ENCODE data around the gene PHF21A. TPM values are rescaled to one million over a fixed set of nuclear protein-coding genes. Genes with fewer than 3 reads are reported as not detected.
"Not testable (repeated sequence)": the region's sequence is repeated elsewhere in the genome, so short reads cannot be mapped to it uniquely, and the experiment has no call there.

PHF21A gene
- total RNA-seq, 4 donors from 2014 or later = 12.1 to 83.3 (median 29.3) TPM

GRCh38 chr11:45988921-45989320 lies 132.3 kb downstream of the PHF21A start:
- H3K27me3 ChIP-seq = no peaks in the 10 kb centered on the region
- no peaks in the 10 kb centered on the region for H3K9me3 ChIP-seq
- DNase-seq = no peak
- TF ChIP-seq POLR2A (IDR thresholded peaks at IDR 0.05) = no peak
- TF ChIP-seq, protein P1, sequence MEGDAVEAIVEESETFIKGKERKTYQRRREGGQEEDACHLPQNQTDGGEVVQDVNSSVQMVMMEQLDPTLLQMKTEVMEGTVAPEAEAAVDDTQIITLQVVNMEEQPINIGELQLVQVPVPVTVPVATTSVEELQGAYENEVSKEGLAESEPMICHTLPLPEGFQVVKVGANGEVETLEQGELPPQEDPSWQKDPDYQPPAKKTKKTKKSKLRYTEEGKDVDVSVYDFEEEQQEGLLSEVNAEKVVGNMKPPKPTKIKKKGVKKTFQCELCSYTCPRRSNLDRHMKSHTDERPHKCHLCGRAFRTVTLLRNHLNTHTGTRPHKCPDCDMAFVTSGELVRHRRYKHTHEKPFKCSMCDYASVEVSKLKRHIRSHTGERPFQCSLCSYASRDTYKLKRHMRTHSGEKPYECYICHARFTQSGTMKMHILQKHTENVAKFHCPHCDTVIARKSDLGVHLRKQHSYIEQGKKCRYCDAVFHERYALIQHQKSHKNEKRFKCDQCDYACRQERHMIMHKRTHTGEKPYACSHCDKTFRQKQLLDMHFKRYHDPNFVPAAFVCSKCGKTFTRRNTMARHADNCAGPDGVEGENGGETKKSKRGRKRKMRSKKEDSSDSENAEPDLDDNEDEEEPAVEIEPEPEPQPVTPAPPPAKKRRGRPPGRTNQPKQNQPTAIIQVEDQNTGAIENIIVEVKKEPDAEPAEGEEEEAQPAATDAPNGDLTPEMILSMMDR (IDR thresholded peaks at IDR 0.05) = no peak
- H3K36me3 ChIP-seq = no peaks in the 10 kb centered on the region
- H3K27ac ChIP-seq = no peak overlapping the region
- no peak overlapping the region for H3K4me3 ChIP-seq
- intact Hi-C loops (cut with DNase I; ENCODE audit: low total_unique reads) = no loop called here
- H3K4me1 ChIP-seq = peaks cover 3 to 11% of the 10 kb centered on the region in 2 donors

DNA sequence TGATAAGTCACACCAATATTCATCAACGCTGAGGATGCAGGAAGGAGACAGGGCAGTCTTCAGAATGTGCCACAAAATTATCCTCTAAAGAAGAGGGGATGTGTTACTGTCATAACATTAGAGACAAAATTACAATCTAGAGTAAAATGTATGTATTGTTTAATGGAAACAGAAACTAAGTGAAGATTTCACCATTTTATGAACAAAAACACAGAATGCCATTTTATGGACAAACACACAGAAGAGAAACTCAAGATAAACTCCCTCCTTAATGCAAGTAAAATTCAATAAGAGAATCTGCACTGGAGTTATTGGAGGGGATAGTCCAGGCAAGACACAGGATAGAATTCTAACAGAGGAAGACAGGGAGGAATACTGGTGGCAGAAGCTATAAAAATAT lies 136.0 kb downstream of the PHF21A start:
- Histone ChIP-seq H3K27me3 (no peaks in the 10 kb centered on the region), H3K27ac (no peak overlapping the region), H3K9me3 (no peaks in the 10 kb centered on the region), H3K4me3 (no peak overlapping the region), H3K4me1 (peaks cover 3 to 4% of the 10 kb centered on the region in 2 donors), H3K36me3 (no peaks in the 10 kb centered on the region)
- intact Hi-C loops (cut with DNase I; ENCODE audit: low total_unique reads) = no loop called here
- no peak for TF ChIP-seq POLR2A (IDR thresholded peaks at IDR 0.05)
- TF ChIP-seq, protein P1 (IDR thresholded peaks at IDR 0.05) = no peak
- DNase-seq = no peak

DNA sequence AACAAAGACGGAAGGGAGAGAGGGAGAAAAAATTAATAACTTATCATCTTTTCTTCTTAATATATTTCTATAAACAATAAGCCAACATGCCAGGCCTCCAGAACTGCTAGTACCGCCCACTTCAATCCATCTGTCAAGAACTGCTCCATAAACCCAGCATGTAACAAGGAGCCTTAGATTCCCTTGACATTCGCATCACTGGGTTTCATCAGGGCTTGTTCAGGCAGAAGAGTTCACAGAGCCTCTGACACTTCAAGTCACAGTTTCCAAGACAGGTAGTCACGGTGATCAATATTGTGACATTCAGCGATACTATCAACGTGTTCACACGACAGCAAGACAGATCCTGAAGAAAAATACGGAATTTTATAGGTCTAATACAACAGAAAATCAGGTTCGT lies 137.1 kb downstream of the PHF21A start:
- TF ChIP-seq, protein P1 (IDR thresholded peaks at IDR 0.05) = no peak
- TF ChIP-seq POLR2A (IDR thresholded peaks at IDR 0.05) = no peak
- no peak for DNase-seq
- Histone ChIP-seq H3K4me3 (no peak overlapping the region), H3K27me3 (no peaks in the 10 kb centered on the region), H3K9me3 (no peaks in the 10 kb centered on the region), H3K36me3 (no peaks in the 10 kb centered on the region), H3K4me1 (peaks cover 3 to 4% of the 10 kb centered on the region in 2 donors), H3K27ac (no peak overlapping the region)
- intact Hi-C loops (cut with DNase I; ENCODE audit: low total_unique reads) = no loop called here

DNA sequence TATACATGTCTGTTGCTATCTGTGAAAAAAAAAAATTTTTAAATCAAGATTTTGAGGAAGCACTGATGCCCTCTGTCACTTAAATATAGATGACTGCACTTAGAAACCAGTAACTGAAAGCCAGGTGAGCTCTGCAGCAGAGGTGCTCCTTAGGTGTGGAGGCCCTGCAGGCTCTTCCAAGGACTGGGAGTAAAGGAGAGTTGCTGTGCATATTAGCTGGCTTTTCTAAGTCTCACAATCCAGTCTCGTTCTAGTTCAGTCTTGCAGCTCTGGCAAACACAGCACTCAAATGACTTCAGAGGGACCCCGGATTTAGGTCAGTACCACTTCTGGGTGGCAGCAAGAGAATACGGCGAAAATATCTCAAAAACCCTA lies 137.8 kb downstream of the PHF21A start:
- Histone ChIP-seq H3K4me1 (peaks cover 3 to 4% of the 10 kb centered on the region in 2 donors), H3K9me3 (no peaks in the 10 kb centered on the region), H3K27ac (peak overlapping the region; percentile 43 to 50), H3K36me3 (no peaks in the 10 kb centered on the region), H3K4me3 (no peak overlapping the region), H3K27me3 (no peaks in the 10 kb centered on the region)
- intact Hi-C loops (cut with DNase I; ENCODE audit: low total_unique reads) = no loop called here
- DNase-seq = no peak
- no peak for TF ChIP-seq POLR2A (IDR thresholded peaks at IDR 0.05)
- TF ChIP-seq, protein P1 (IDR thresholded peaks at IDR 0.05) = no peak

- H3K27ac ChIP-seq = peak overlapping the region; percentile 43 to 50
- H3K4me3 ChIP-seq = no peak overlapping the region
- intact Hi-C loops (cut with DNase I; ENCODE audit: low total_unique reads) = no loop called here
- peak; percentile 60 to 79 for DNase-seq
- H3K36me3 ChIP-seq = no peaks in the 10 kb centered on the region
- H3K4me1 ChIP-seq = peaks cover 3 to 4% of the 10 kb centered on the region in 2 donors
- no peaks in the 10 kb centered on the region for H3K9me3 ChIP-seq
- H3K27me3 ChIP-seq = no peaks in the 10 kb centered on the region
- no peak for TF ChIP-seq POLR2A (IDR thresholded peaks at IDR 0.05)
- TF ChIP-seq, protein P1 (IDR thresholded peaks at IDR 0.05) = no peak
Measured at GRCh38 chr11:45982656-45983470, 138.4 kb downstream of the PHF21A start.

- H3K4me1 ChIP-seq; H3K4me3 ChIP-seq; H3K36me3 ChIP-seq; DNase-seq; intact Hi-C loops (cut with DNase I; ENCODE audit: low total_unique reads); H3K27me3 ChIP-seq; H3K9me3 ChIP-seq; H3K27ac ChIP-seq: not testable (repeated sequence)
Measured at GRCh38 chr11:45981826-45982225, 139.4 kb downstream of the PHF21A start.

Data from uterus (tissue), 4 donors.